Measurements from ENCODE around the gene EIF5A. TPM values are rescaled to one million over a fixed set of nuclear protein-coding genes. Genes with fewer than 3 reads are reported as not detected.

Gene EIF5A
- polyA plus RNA-seq, 1 donor (not counting 4 experiments of a cell fraction or from before 2014, with no cell fraction given), result 948 TPM

DNA sequence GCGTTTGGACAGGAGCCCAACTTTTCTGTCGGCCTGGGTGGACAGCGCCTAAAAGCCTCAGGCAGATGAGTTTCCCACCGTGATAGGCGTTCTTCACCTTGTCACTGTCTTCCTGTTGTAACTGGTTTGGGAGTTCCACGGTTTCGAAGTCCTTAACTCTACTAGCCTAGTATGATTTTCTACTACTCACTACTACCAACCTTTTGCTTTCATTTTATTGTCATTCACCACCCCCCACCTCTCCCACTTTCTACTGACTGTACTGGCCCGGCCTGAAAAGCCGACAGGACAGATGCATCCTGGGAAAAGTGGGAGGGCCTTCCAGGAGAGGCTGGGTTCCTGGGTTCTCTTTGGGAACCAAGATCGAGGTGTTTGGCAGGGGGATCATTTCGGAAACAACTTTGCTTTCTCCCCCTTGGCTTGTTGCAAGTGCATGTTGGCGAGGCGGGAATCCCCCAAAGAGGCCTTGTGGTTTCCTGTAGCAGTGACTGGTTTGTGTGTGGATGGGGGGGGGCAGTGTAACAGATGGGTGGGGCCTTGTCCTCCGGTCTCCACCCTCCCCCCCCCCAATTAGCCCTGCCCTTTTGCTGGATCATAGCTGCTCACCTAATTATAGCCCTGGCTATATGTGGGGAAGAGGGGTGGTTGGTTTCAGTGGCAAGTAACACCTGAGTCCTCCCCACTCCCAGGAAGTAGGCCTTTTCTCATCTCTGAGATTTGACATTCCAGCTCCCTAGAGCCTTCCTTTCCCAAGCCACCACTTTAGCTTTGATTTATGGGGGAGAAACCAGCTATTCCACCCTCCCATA is 1.4 kb downstream of the EIF5A start:
- H3K27ac ChIP-seq (ENCODE audit: control insufficient read depth, insufficient read depth, low read length), result peak overlapping the region; percentile 99
- no peaks in the 10 kb centered on the region for H3K9me3 ChIP-seq (ENCODE audit: control insufficient read depth, low read depth, low read length)
- peaks cover 47% of the 10 kb centered on the region for H4K20me1 ChIP-seq (ENCODE audit: control insufficient read depth, extremely low read depth, insufficient read depth, low read length)
- no peaks in the 10 kb centered on the region for H3K27me3 ChIP-seq (ENCODE audit: control insufficient read depth, extremely low read depth, insufficient read depth, low read length)
- H3K4me2 ChIP-seq (ENCODE audit: control insufficient read depth, extremely low read depth, insufficient read depth, low read depth, low read length), result peak overlapping the region; percentile 80
- peak overlapping the region; percentile 93 to 99 (median 95) for H3K4me3 ChIP-seq (ENCODE audit: control insufficient read depth in 2 of 3, extremely low read depth in 1 of 3, insufficient read depth in 2 of 3, low read depth in 1 of 3, low read length in 3 of 3)
- peaks cover 33 to 46% of the 10 kb centered on the region in 2 experiments for H3K36me3 ChIP-seq (ENCODE audit: control insufficient read depth in 2 of 2, extremely low read depth in 1 of 2, insufficient read depth in 2 of 2, low read length in 2 of 2)
- H3K9me1 ChIP-seq (ENCODE audit: control insufficient read depth, extremely low read depth, insufficient read depth, low read length), result peaks cover 5% of the 10 kb centered on the region
- TF ChIP-seq, protein P1, sequence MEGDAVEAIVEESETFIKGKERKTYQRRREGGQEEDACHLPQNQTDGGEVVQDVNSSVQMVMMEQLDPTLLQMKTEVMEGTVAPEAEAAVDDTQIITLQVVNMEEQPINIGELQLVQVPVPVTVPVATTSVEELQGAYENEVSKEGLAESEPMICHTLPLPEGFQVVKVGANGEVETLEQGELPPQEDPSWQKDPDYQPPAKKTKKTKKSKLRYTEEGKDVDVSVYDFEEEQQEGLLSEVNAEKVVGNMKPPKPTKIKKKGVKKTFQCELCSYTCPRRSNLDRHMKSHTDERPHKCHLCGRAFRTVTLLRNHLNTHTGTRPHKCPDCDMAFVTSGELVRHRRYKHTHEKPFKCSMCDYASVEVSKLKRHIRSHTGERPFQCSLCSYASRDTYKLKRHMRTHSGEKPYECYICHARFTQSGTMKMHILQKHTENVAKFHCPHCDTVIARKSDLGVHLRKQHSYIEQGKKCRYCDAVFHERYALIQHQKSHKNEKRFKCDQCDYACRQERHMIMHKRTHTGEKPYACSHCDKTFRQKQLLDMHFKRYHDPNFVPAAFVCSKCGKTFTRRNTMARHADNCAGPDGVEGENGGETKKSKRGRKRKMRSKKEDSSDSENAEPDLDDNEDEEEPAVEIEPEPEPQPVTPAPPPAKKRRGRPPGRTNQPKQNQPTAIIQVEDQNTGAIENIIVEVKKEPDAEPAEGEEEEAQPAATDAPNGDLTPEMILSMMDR (optimal IDR thresholded peaks at IDR 0.05 in 1 of 3, IDR thresholded peaks at IDR 0.05 in 1 of 3, conservative IDR thresholded peaks at IDR 0.05 in 1 of 3; ENCODE audit: extremely low read depth in 1 of 3, insufficient read depth in 2 of 3, low read length in 3 of 3), result no peak
- no peak for TF ChIP-seq EZH2 (IDR thresholded peaks at IDR 0.05; ENCODE audit: low read length)
- dilution Hi-C loops (cut with MboI; ENCODE audit: extremely low pct_ligation_motif_present, low sequenced_read_pairs), result no loop called here
- H3K9ac ChIP-seq (ENCODE audit: control insufficient read depth, extremely low read depth, insufficient read depth, low read length), result peak overlapping the region; percentile 100
- peak; percentile 41 for FAIRE-seq
- DNase-seq (ENCODE audit: low read depth, low spot score), result no peak
- H3K79me2 ChIP-seq (ENCODE audit: control insufficient read depth, insufficient read depth, low read length), result peaks cover 56% of the 10 kb centered on the region
- no peak overlapping the region for H2AFZ ChIP-seq (ENCODE audit: control insufficient read depth, low read length)
- peaks cover 34% of the 10 kb centered on the region for H3K4me1 ChIP-seq (ENCODE audit: control insufficient read depth, extremely low read depth, insufficient read depth, low read length)

DNA sequence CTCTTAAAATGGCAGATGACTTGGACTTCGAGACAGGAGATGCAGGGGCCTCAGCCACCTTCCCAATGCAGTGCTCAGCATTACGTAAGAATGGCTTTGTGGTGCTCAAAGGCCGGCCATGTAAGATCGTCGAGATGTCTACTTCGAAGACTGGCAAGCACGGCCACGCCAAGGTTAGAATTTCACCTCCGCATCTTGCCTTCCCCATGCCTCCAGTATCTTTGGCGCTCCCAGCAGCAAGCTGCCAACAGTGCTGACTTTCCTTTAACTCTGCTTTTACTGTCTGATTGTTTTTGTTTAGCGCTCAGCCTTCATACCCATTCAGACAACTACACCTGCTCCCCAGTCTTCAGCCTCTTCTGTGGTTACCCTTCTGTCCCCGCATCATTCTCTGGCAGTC is 2.2 kb downstream of the EIF5A start:
- FAIRE-seq, result no peak
- dilution Hi-C loops (cut with MboI; ENCODE audit: extremely low pct_ligation_motif_present, low sequenced_read_pairs), result no loop called here
- Histone ChIP-seq H3K4me3 (ENCODE audit: control insufficient read depth in 2 of 3, extremely low read depth in 1 of 3, insufficient read depth in 2 of 3, low read depth in 1 of 3, low read length in 3 of 3) (peak overlapping the region; percentile 93 to 99 (median 95)), H3K4me1 (ENCODE audit: control insufficient read depth, extremely low read depth, insufficient read depth, low read length) (peaks cover 41% of the 10 kb centered on the region), H3K9me1 (ENCODE audit: control insufficient read depth, extremely low read depth, insufficient read depth, low read length) (peaks cover 8% of the 10 kb centered on the region), H3K36me3 (ENCODE audit: control insufficient read depth in 2 of 2, extremely low read depth in 1 of 2, insufficient read depth in 2 of 2, low read length in 2 of 2) (peaks cover 34 to 50% of the 10 kb centered on the region in 2 experiments), H3K79me2 (ENCODE audit: control insufficient read depth, insufficient read depth, low read length) (peaks cover 60% of the 10 kb centered on the region), H3K9me3 (ENCODE audit: control insufficient read depth, low read depth, low read length) (no peaks in the 10 kb centered on the region), H3K27me3 (ENCODE audit: control insufficient read depth, extremely low read depth, insufficient read depth, low read length) (no peaks in the 10 kb centered on the region), H3K9ac (ENCODE audit: control insufficient read depth, extremely low read depth, insufficient read depth, low read length) (peak overlapping the region; percentile 100), H4K20me1 (ENCODE audit: control insufficient read depth, extremely low read depth, insufficient read depth, low read length) (peaks cover 50% of the 10 kb centered on the region), H3K4me2 (ENCODE audit: control insufficient read depth, extremely low read depth, insufficient read depth, low read depth, low read length) (peak overlapping the region; percentile 80), H2AFZ (ENCODE audit: control insufficient read depth, low read length) (no peak overlapping the region), H3K27ac (ENCODE audit: control insufficient read depth, insufficient read depth, low read length) (peak overlapping the region; percentile 99)
- TF ChIP-seq, protein P1 (optimal IDR thresholded peaks at IDR 0.05 in 1 of 3, IDR thresholded peaks at IDR 0.05 in 1 of 3, conservative IDR thresholded peaks at IDR 0.05 in 1 of 3; ENCODE audit: extremely low read depth in 1 of 3, insufficient read depth in 2 of 3, low read length in 3 of 3), result no peak
- no peak for TF ChIP-seq EZH2 (IDR thresholded peaks at IDR 0.05; ENCODE audit: low read length)
- DNase-seq (ENCODE audit: low read depth, low spot score), result no peak

Data from keratinocyte (primary cell).